GM18507 (cell line): ENCODE measurements around the gene PRR16.
A peak's percentile ranks its signal among the peaks of the same experiment; 100 is the strongest.

Experiments
- DNase-seq: peaks from one replicate; pipeline ENCODE4 v3.0.0; 2011; ENCODE audit warnings: low read depth; ENCODE audit not compliant: insufficient read length; ENCODE audit errors: extremely low spot score
- FAIRE-seq: peaks from 2 replicates; lab custom pipeline; 2011; peaks lifted over from hg19 to GRCh38; lab: Jason Lieb, UNC

Gene PRR16

DNA sequence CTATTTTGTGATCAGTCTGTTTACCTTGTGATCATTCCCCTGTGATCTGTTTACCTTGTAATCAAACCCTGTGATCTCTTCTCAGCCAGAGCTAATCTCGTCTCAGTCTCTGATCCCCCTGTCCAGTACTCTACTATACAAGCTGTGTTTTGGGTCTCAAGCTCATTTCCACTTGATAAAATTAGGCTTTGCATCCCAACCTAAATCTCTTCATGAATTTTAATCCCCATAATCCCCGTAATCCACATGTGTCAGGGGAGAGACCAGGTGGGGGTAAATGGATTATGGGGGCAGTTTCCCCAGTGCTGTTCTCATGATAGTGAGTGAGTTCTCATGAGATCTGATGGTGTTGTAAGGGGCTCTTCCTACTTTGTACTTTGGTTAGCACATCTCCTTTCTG is 157.2 kb downstream of the PRR16 start:
- DNase-seq: no peak
- FAIRE-seq: no peak

DNA sequence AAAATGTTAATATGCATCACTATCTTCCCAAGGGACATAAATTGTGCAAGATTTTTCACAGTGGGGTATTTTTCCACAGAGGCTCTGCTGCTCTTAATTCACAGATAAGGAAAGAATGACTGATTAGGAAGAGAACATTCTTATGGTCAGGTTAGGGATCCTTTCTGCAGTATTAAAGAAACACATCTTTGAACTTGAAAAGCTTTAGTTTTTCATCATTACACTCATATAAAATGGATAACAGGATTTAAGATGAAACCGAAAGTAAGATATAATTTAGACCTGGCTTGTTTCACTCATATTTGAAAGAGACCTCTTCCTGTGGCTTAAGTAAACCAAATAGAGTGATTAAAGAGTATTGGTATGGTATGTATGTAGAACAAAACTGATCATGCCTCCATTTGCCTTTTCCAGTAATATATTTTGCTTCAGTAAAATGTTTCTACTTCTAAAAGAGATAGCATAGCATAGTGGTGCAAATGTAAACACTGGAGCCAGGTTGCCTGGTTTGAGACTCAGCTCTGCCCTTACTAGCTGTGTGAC is 160.0 kb downstream of the PRR16 start:
- FAIRE-seq (no peak), DNase-seq (no peak)

DNA sequence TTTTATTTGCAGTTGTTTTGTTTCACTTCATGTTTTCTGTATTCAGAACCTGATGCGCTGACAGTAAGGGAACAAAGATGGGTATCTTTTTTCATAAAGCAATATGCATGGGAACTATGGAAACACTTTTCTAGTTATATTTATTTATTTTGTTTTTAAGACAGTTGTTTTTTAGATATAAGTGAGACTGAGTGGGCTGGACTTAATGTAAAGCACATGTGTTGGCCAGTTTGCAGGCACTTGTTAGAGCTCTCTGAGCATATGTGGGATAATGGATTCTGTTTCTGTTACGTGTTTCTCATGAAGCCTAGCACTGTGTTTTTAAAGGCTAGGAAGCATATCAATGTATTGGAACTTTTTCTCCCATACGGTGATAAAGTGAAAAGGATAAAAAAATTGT is 164.1 kb downstream of the PRR16 start:
- no peak for FAIRE-seq
- no peak for DNase-seq

DNA sequence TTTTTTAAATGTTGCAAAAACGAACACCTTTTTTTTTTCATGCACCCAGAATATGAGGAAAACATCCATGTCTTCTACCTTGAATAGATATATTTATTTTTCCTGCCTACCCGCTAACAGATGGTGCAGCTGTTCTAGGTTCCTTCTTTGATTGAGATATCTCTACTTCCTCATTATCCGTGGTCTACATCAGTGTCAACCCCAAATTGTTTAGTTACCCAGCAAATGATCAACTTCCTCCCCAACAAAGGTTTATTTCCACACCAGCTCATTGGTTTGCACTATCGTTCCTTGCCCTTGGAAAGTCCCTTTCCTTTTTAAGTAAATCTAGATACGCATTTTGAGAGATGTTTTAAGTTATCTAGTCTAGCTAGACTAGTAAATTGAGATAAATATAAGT is 166.4 kb downstream of the PRR16 start:
- DNase-seq (no peak), FAIRE-seq (no peak)

DNA sequence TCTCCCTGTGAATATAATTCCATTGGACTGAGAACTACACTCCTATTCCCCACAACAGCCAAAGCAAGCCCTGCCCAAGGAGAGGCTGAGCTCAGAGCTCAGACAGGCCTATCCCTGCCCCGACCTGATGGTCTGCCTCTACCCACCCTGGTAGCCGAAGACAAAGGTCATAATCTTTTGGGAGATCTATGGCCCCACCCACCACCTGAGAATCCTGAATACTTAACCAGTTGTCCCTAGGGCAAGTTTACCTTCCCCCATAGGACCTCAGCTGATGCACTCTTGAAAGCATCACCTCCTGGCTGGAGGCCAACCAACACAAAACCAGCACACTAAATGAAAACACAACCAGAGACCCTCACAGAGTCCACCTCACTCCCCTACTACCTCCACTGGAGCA is 167.5 kb downstream of the PRR16 start:
- FAIRE-seq (no peak), DNase-seq (no peak)

DNA sequence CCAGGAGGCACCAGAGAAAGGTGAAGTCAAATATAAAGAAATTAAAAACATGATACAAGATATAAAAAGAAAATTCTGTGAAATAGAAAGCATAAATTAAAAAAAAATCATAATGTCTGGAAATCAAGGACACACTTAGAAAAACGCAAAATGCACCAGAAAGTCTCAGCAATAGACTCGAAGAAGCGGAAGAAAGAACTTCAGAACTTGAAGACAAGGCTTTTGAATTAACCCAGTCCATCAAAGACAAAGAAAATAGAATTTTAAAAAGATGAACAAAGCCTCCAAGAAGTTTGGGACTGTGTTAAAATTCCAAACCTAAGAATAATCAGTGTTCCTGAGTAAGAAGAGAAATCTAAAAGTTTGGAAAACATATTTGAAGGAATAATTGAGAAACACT is 168.3 kb downstream of the PRR16 start:
- FAIRE-seq: no peak

DNA sequence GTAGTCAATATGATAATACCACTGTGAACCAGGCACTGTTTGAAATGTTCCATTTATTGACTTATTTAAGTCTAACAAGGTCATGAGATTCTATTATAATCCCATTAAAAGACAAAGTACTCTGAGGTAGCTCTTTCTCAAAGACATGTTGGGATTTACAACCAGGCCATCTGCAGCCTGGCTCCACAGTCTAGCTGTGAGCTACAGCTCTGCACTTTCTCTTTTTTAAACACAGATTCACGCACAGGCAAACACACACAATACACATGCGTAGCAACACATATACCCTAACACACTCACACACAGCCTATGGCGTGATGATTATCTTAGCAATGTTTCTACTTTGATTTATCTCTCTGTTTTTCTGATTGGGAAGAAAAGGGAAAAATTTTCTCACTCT is 174.3 kb downstream of the PRR16 start:
- DNase-seq (no peak), FAIRE-seq (no peak)

More for the DNA sequence above, 168.3 kb downstream of the PRR16 start:
- DNase-seq: no peak

DNA sequence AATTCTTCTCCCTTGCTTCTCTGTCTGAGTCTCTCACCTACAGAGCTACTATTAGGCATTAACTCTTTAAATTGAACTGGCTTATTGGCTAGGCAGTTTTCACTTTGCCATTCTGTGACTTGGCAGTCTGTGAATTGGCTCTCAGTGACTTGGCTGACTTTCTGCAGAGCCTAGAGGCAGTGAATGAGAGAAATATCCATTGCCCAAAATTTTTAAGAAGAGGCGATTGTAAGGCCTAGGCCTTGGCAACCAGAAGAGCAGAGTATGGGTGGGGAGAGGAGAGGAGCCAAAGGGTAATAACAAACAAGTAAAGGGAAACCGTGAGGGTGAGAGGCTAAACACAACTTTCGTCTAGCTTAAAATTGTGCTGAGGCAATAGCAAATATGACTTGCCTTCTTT is 176.7 kb downstream of the PRR16 start:
- DNase-seq (no peak), FAIRE-seq (no peak)

DNA sequence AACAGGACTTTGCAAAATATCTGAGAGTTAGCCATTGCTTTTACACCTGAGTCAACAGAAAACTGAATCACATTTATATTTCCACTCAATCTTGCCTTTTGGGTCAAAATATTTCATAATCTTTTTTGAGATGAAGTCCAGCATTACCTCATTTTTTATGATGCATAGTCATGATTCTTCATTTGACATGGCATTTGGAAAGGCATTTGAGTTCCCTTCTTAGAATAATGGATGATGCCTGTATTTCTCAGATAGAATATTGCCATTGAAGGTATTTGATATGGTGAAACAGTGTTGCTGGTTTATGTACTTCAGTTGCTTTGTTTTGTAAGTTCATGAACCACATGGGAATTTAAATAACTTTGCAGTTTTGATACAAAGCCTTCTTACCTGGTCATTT is 180.4 kb downstream of the PRR16 start:
- DNase-seq (no peak), FAIRE-seq (no peak)

DNA sequence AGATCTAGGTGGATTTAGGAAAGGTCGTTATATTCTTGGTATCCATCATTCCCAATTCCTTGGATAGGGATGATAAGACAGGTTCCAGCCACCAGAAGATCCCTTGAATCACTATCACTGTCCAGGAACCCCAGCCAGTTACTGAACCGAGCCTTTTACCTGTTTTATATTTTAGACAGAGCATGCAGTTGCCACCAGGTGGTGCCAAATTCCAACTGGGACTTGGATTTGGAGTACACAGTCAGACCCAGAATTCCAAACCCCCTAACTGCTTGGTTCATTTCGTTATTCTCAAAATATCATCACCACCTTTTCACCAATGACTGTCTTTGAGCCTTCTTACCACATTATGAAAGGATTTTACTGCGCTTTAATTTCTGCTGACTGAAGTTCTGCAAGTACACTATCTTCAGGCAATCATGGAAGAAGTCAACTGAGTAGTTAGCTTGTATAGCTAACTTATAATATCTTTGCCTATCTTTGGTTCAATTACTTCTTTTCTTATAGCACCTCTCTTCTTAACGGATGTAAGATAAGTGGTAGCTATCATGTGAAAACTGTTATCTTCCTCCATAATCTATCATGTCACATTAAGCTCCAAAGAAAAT is 191.8 kb downstream of the PRR16 start:
- FAIRE-seq: peak; percentile 57

DNA sequence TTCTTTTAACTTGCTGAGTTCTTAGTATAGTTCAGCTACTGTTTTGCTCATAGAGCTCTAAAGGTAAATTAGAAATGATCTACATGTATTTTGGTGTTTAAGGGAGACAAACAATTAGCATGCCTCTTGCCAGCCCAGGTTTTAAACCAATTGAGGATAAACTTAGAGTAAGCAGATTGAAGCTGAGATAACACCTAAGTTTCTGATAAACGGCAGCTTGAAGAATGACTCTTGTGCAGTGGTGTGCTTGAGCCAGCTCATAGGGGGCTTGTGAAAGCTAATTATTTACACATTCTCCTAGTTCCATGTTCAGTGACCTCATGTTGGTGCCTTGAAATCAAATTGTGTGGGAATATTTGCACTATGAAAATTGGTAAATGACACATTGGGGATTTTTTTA is 193.0 kb downstream of the PRR16 start:
- DNase-seq (no peak), FAIRE-seq (no peak)

More for the DNA sequence above, 191.8 kb downstream of the PRR16 start:
- no peak for DNase-seq

DNA sequence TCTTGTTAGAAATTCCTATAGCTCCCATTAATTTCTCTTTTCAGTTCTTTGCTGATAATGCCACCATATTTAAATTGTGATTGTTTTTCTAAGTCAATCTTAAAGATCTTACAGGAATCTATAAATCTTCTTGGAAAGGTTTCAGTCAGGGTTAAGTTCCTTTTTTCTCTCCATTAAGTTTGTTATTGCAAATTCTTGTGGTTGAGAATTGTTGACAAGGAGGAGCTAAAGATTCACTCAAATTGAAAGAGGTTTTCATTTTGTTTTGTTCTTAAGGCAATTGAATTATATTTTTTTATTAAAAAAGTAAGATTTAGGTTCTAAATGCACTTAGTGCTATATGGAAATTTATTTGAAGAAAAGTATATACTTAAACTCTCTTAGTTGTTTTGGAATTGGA is 213.4 kb downstream of the PRR16 start:
- FAIRE-seq (no peak), DNase-seq (no peak)

DNA sequence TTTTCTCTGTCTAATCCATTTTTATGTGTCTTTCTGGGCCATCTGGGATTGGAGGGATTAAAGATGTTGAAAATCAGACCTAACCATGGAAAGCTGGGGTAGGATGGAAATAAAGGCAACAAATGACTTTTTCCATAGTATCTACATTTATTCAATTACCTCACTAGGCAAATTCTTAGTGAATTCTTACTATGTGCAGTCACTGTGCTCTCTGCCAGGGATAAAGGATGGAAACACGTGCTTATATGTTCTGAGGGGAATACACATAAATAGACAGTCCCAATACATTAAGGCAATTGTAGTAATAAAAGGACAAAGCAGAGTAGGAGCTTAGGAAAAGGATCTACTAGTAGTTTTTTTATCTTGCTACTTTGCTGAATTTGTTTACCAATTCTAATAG is 214.2 kb downstream of the PRR16 start:
- FAIRE-seq (no peak), DNase-seq (no peak)

DNA sequence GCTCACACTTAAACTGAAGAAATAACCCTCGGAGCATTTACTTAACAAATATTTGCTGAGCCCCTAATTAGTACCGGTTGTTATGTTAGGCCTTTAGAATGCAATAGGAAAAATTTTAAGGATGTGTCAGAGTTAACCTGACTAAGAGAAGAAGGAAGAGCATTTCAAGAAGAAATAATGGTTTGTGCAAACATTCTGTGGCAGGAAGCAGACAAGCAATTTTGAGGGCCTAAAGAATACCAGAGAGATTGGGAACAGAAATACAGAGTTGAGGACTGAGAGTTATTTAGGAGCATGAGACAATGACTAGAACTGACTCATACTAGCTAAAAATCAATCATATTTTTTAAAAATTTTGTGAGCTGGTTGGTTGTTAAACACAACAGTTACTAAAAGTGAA is 218.8 kb downstream of the PRR16 start:
- FAIRE-seq: no peak
- no peak for DNase-seq

DNA sequence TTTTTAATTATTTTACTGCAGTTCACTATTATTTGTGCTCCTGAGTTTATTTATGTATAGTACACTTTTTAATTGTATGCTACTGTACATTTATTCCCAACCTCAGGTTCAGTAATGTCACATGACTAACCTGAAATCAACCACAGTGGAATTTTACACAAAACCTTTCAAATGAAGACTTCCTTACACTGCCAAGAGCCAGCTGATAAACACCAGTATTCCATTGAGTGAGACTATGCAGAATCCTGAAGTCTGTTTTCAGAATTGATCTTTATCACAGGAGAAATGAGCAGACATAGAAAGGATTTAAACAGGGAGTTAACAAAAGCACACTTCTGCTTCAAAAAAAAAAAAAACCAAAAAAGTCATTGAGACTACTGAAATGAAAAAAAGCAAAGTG is 219.5 kb downstream of the PRR16 start:
- no peak for FAIRE-seq
- DNase-seq: no peak

DNA sequence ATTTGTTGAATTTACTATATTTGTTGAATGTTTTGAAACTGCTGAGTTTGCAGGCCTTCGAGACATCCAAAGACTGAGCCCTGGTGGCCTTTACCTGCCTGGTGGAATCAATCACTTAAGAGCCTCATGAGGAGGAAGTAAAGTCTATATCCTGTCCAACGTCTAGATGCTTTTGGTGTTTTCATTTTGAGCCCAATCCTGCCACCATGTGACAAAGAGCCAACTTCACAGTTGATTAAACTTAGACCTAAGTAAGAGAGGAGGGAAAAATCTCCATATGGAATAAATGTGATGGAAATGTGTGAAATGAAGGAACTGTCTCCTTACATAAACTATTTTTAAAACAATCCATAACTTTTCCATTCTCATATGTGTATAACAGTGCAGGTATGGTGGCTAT is 220.1 kb downstream of the PRR16 start:
- DNase-seq (no peak), FAIRE-seq (no peak)

DNA sequence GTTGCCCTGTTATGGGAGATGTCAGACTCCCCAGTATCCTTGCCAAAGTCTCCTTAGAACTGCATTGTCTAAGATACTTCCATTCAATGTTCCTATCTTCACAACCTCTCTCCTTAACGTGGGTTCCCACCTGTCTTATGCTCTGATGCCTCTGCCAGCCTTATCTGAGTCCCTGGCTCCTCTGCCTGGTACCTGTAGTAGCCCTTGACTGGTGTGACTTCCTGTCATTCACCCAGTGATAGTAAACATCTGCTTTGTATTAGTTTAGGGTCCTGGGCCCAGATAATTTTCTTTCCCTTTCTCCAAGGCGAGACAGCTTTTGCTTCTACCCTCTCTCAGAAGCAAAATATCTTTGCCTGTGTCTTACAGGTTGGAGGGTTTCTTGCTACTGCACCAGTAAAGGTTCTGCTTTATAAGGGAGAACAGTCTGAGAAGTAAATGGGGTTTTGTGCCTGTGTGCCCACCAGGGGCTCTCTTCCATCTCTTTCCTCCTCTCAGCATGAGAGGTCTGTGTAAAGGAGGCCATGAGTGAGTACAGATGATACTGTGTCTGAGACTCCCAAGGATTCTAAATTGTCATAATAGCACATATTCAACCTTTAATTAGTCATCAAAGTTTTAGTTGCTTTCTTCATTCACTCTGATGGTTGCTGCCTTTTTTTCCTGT is 220.8 kb downstream of the PRR16 start:
- DNase-seq (no peak), FAIRE-seq (no peak)

DNA sequence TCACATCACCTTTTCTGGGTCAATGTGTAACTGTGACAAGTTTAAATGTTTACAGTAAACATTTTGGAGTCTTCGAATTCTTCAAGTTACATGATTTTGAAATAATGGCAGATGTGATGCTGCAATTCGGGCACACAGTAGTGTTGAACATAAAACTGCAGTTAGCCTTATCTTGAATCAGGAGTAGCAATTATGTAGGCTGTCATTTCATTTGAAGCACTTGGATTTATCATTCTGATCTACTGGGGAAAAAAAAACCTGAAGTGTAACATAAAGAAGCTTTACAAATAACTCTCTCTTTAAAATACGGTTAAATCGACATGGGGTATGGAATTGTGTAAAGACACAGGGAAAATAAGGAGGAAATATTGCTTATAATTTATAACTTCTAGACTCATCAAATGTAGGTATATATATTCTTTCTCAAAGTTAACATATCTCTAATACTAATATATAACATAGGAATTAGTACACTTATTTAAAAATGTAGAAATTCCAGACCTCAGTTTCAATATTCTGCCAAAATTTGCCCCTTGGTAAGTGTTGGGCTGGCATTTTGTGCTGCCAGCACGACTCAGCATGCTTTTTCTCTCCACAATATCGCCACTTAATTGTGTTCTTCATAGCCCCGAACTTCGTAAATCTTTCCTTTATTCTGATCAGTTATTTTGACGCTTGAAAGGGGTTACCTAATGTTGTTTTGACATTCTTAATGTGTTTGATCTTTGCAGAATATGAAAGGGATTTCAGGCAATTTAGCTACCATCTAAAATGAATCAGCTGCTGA is 226.7 kb downstream of the PRR16 start:
- FAIRE-seq (no peak), DNase-seq (no peak)

DNA sequence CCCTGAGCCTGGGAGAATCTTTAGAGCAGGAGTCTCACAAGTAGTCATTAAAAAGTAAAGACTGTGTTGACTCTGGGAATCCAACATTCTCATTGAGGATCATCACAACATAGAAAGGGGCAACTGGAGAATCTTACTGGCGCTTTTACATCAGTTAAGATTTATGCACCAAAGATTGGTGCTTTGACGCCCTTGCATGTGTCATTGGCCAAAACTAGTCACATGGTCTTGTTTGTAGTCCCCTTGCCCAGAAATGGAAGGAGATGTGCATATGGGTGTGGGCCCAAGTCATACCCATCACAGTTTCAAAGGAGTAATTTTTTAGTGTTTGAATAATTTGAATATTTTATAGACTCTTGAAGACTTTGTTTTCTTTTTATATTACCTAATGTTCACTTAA is 228.2 kb downstream of the PRR16 start:
- DNase-seq (no peak), FAIRE-seq (no peak)

DNA sequence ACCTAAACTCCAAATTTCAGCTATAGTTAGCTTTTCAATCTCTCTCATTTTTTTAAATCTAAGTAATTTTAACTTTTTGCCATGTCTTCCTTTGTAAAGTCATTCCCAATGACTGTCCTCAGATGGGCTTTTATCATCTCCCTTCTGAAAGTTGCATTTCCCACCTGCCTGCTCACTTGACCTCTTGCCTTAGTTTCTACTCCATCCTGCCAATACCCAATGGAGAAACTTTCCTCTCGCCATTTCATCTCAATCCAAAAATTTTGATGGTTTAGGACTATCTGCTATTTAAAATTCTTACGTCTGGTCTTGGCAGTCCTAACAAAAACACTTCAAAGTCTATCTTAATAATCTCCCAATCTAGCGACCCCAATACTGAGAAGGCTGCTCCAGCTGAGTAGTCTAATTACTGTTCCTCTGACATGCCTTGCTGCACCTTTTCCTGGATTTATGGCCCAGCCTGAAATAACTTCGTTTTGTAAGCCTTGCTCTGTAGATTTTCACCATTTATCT is 231.3 kb downstream of the PRR16 start:
- FAIRE-seq: no peak
- DNase-seq: no peak
